ENCODE data around the gene GP9. TPM values are rescaled to one million over a fixed set of nuclear protein-coding genes. Genes with fewer than 3 reads are reported as not detected.

GP9 gene
- polyA plus RNA-seq, 1 of the 3 experiments (the other 2 are of a cell fraction) = not detected

DNA sequence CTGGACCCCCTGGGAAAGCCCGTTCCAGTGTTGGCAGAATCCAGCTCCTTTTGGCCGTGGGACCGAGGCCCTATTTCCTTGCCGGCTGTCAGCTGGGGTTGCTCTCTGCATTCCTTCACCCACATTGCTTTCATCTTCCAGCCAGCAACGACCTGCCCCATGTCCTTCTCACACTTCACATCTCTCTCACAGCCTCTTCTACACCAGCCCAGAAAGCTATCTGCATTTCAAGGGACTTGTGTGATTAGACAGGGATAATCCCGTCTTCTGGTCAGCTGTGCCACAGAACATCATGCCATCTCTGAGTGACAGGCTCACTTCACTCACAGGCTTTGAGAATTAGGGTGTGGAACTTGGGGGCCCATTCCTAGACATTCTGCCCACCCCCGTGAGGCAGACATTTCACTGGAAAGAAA lies 43.1 kb upstream of the GP9 start (continued):
- TF ChIP-seq, protein P1, sequence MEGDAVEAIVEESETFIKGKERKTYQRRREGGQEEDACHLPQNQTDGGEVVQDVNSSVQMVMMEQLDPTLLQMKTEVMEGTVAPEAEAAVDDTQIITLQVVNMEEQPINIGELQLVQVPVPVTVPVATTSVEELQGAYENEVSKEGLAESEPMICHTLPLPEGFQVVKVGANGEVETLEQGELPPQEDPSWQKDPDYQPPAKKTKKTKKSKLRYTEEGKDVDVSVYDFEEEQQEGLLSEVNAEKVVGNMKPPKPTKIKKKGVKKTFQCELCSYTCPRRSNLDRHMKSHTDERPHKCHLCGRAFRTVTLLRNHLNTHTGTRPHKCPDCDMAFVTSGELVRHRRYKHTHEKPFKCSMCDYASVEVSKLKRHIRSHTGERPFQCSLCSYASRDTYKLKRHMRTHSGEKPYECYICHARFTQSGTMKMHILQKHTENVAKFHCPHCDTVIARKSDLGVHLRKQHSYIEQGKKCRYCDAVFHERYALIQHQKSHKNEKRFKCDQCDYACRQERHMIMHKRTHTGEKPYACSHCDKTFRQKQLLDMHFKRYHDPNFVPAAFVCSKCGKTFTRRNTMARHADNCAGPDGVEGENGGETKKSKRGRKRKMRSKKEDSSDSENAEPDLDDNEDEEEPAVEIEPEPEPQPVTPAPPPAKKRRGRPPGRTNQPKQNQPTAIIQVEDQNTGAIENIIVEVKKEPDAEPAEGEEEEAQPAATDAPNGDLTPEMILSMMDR (IDR thresholded peaks at IDR 0.05) = no peak
- TF ChIP-seq FOSL2 (IDR thresholded peaks at IDR 0.05; ENCODE audit: borderline replicate concordance, low read depth) = no peak
- TF ChIP-seq POLR2AphosphoS5 (IDR thresholded peaks at IDR 0.05; ENCODE audit: low read depth, low read length) = no peak
- no peak for TF ChIP-seq MXI1 (IDR thresholded peaks at IDR 0.05; ENCODE audit: low read depth, low read length)
- no peak for TF ChIP-seq NFIC (IDR thresholded peaks at IDR 0.05; ENCODE audit: borderline replicate concordance)
- TF ChIP-seq FOXJ3 (CRISPR knock-in tag; IDR thresholded peaks at IDR 0.05) = no peak

DNA sequence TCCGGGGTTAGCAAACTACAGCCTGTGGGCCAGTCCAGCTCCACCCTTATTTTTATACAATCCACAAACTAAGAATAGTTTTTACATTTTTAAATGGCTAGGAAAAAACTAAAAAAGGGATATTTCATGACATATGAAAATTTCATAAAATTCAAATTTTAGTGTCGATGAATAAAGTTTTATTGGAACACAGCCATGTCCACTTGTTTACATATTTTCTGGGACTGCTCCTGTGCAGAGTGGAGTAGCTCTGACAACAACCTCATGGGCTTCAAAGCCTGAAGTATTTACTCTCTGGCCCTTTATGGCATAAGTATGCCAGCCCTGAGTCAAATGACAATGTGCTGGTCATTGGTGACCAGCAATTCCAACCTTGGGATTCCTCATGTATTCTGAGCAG lies 42.3 kb upstream of the GP9 start:
- Histone ChIP-seq H2AFZ (ENCODE audit: low read depth) (no peak overlapping the region), H3K27ac (ENCODE audit: low read depth in 2 of 2, low read length in 1 of 2) (no peak overlapping the region), H3K27me3 (ENCODE audit: insufficient read depth) (no peaks in the 10 kb centered on the region; the same call in 1 of the 2 replicates), H3K9me2 (no peaks in the 10 kb centered on the region), H3K4me1 (ENCODE audit: control insufficient read depth in 1 of 2, insufficient read depth in 2 of 2, low read depth in 1 of 2, low read length in 1 of 2) (peaks cover 0 to 18% of the 10 kb centered on the region in 2 experiments; a peak in 1 of 4 replicates), H4K20me1 (ENCODE audit: insufficient read depth) (no peaks in the 10 kb centered on the region), H3K4me2 (no peak overlapping the region), H3K4me3 (ENCODE audit: low read depth in 2 of 2, low read length in 1 of 2) (no peak overlapping the region), H3K36me3 (replicated peaks in 1 of 2; ENCODE audit: control insufficient read depth in 1 of 2, insufficient read depth in 2 of 2, low read length in 1 of 2) (no peaks in the 10 kb centered on the region), H3F3A (replicated peaks; ENCODE audit: insufficient read depth) (no peaks in the 10 kb centered on the region), H3K9ac (no peak overlapping the region), H3K79me2 (ENCODE audit: insufficient read depth) (no peaks in the 10 kb centered on the region), H3K9me3 (no peaks in the 10 kb centered on the region)
- CTCF ChIA-PET = interaction anchor here (1.6 kb wide), 1 partner anchor 227 kb away, joined by 5 read pairs; no protein-coding TSS in a partner anchor
- WGBS (ENCODE audit: low lambda C conversion rate) = 43% methylated on average over 2 of the region's 2 CpGs
- POLR2A ChIA-PET = no interaction called here
- no peak for DNase-seq
- TF ChIP-seq SIN3A (IDR thresholded peaks at IDR 0.05; ENCODE audit: borderline replicate concordance, low read depth, low read length) = no peak
- TF ChIP-seq TCF12 (IDR thresholded peaks at IDR 0.05) = no peak
- no peak for TF ChIP-seq NRF1 (IDR thresholded peaks at IDR 0.05; ENCODE audit: low read depth, low read length)
- no peak for TF ChIP-seq RFX5 (IDR thresholded peaks at IDR 0.05; ENCODE audit: low read length)
- no peak for TF ChIP-seq EZH2phosphoT487 (IDR thresholded peaks at IDR 0.05; ENCODE audit: borderline replicate concordance, low read depth)
- TF ChIP-seq RCOR1 (IDR thresholded peaks at IDR 0.05; ENCODE audit: low read length) = no peak
- TF ChIP-seq, protein P2, sequence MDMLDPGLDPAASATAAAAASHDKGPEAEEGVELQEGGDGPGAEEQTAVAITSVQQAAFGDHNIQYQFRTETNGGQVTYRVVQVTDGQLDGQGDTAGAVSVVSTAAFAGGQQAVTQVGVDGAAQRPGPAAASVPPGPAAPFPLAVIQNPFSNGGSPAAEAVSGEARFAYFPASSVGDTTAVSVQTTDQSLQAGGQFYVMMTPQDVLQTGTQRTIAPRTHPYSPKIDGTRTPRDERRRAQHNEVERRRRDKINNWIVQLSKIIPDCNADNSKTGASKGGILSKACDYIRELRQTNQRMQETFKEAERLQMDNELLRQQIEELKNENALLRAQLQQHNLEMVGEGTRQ (IDR thresholded peaks at IDR 0.05; ENCODE audit: borderline replicate concordance, low read depth, low read length) = no peak
- TF ChIP-seq CHD2 (IDR thresholded peaks at IDR 0.05; ENCODE audit: low read length, partially characterized antibody) = no peak
- TF ChIP-seq, protein P3, sequence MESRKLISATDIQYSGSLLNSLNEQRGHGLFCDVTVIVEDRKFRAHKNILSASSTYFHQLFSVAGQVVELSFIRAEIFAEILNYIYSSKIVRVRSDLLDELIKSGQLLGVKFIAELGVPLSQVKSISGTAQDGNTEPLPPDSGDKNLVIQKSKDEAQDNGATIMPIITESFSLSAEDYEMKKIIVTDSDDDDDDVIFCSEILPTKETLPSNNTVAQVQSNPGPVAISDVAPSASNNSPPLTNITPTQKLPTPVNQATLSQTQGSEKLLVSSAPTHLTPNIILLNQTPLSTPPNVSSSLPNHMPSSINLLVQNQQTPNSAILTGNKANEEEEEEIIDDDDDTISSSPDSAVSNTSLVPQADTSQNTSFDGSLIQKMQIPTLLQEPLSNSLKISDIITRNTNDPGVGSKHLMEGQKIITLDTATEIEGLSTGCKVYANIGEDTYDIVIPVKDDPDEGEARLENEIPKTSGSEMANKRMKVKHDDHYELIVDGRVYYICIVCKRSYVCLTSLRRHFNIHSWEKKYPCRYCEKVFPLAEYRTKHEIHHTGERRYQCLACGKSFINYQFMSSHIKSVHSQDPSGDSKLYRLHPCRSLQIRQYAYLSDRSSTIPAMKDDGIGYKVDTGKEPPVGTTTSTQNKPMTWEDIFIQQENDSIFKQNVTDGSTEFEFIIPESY (IDR thresholded peaks at IDR 0.05; ENCODE audit: borderline replicate concordance, low read depth) = no peak
- no peak for TF ChIP-seq FOSL2 (IDR thresholded peaks at IDR 0.05; ENCODE audit: borderline replicate concordance, low read depth)
- no peak for TF ChIP-seq MXI1 (IDR thresholded peaks at IDR 0.05; ENCODE audit: low read depth, low read length)
- TF ChIP-seq RAD21 (IDR thresholded peaks at IDR 0.05; ENCODE audit: low read length) = no peak
- TF ChIP-seq RXRA (IDR thresholded peaks at IDR 0.05; ENCODE audit: borderline replicate concordance, low read depth) = no peak
- no peak for TF ChIP-seq TAF1 (IDR thresholded peaks at IDR 0.05; ENCODE audit: borderline replicate concordance, low read depth, low read length)
- no peak for TF ChIP-seq GATA2 (CRISPR knock-in tag; IDR thresholded peaks at IDR 0.05)
- no peak for TF ChIP-seq SMC3 (IDR thresholded peaks at IDR 0.05; ENCODE audit: low read depth, low read length)
- TF ChIP-seq, protein P4, sequence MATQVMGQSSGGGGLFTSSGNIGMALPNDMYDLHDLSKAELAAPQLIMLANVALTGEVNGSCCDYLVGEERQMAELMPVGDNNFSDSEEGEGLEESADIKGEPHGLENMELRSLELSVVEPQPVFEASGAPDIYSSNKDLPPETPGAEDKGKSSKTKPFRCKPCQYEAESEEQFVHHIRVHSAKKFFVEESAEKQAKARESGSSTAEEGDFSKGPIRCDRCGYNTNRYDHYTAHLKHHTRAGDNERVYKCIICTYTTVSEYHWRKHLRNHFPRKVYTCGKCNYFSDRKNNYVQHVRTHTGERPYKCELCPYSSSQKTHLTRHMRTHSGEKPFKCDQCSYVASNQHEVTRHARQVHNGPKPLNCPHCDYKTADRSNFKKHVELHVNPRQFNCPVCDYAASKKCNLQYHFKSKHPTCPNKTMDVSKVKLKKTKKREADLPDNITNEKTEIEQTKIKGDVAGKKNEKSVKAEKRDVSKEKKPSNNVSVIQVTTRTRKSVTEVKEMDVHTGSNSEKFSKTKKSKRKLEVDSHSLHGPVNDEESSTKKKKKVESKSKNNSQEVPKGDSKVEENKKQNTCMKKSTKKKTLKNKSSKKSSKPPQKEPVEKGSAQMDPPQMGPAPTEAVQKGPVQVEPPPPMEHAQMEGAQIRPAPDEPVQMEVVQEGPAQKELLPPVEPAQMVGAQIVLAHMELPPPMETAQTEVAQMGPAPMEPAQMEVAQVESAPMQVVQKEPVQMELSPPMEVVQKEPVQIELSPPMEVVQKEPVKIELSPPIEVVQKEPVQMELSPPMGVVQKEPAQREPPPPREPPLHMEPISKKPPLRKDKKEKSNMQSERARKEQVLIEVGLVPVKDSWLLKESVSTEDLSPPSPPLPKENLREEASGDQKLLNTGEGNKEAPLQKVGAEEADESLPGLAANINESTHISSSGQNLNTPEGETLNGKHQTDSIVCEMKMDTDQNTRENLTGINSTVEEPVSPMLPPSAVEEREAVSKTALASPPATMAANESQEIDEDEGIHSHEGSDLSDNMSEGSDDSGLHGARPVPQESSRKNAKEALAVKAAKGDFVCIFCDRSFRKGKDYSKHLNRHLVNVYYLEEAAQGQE (IDR thresholded peaks at IDR 0.05; ENCODE audit: low read depth, low read length) = no peak
